Fibroblast of villous mesenchyme (primary cell): ENCODE measurements around the gene PLXNA4. TPM values are rescaled to one million over a fixed set of nuclear protein-coding genes. Genes with fewer than 3 reads are reported as not detected.

Experiments used
- DNase-seq: peaks from one replicate; pipeline ENCODE4 v3.0.0-alpha.2; 2010; ENCODE audit warnings: low read depth
- H3K4me3 ChIP-seq: 2 replicates; pipeline ENCODE4 v1.5.1; 2011; ENCODE audit warnings: low read depth, mild to moderate bottlenecking, low read length
- CTCF ChIP-seq: IDR thresholded peaks from 2 replicates; pipeline ENCODE4 v1.5.1; 2012; ENCODE audit warnings: low read depth, mild to moderate bottlenecking, low read length; ENCODE audit not compliant: insufficient read depth
- total RNA-seq: library from RNA; depleted of rRNA; stranded (reverse); fragments of >200 nt; gene quantifications from 2 replicates; pipeline ENCODE4 v1.2.3, GENCODE V29; 2012

Gene PLXNA4
- total RNA-seq, 1 donor = not detected

GRCh38 chr7:132326878-132327589, 249.2 kb downstream of the PLXNA4 start:
- no peak overlapping the region for H3K4me3 ChIP-seq
- no peak for DNase-seq
- no peak for TF ChIP-seq CTCF

- TF ChIP-seq CTCF = no peak
- no peak for DNase-seq
- no peak overlapping the region for H3K4me3 ChIP-seq
Measured at GRCh38 chr7:132322970-132323369, 253.3 kb downstream of the PLXNA4 start.

- TF ChIP-seq CTCF = no peak
- no peak overlapping the region for H3K4me3 ChIP-seq
- DNase-seq = no peak
Measured at GRCh38 chr7:132321387-132321786, 254.9 kb downstream of the PLXNA4 start.

GRCh38 chr7:132319481-132319880, 256.8 kb downstream of the PLXNA4 start:
- H3K4me3 ChIP-seq = no peak overlapping the region
- no peak for DNase-seq
- no peak for TF ChIP-seq CTCF

- no peak overlapping the region for H3K4me3 ChIP-seq
- TF ChIP-seq CTCF = peak; percentile 90
- peak; percentile 77 for DNase-seq
Measured at GRCh38 chr7:132318352-132319318, 257.6 kb downstream of the PLXNA4 start.

- no peak for TF ChIP-seq CTCF
- no peak overlapping the region for H3K4me3 ChIP-seq
- DNase-seq = no peak
Measured at GRCh38 chr7:132317701-132318351, 258.4 kb downstream of the PLXNA4 start.
